ENCODE data around the gene FEZF1.

DNA sequence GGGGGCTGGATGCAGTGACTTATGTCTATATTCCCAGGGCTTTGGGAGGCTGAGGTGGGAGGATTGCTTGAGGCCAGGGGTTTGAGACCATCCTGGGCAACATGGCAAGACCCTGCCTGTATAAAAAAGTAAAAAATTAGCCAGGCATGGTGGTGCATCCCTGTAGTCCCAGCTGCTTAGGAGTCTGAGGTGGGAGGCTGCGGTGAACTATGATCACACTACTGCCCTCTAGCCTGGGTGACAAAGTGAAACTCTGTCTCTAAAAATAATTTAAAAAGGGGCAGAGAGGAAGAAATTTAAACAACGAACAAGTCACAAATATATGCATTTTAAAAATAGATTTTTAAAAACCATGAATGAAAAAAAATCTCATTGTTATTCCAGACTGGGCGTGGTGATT, 46.2 kb upstream of the FEZF1 start:
- TF ChIP-seq, protein P1, sequence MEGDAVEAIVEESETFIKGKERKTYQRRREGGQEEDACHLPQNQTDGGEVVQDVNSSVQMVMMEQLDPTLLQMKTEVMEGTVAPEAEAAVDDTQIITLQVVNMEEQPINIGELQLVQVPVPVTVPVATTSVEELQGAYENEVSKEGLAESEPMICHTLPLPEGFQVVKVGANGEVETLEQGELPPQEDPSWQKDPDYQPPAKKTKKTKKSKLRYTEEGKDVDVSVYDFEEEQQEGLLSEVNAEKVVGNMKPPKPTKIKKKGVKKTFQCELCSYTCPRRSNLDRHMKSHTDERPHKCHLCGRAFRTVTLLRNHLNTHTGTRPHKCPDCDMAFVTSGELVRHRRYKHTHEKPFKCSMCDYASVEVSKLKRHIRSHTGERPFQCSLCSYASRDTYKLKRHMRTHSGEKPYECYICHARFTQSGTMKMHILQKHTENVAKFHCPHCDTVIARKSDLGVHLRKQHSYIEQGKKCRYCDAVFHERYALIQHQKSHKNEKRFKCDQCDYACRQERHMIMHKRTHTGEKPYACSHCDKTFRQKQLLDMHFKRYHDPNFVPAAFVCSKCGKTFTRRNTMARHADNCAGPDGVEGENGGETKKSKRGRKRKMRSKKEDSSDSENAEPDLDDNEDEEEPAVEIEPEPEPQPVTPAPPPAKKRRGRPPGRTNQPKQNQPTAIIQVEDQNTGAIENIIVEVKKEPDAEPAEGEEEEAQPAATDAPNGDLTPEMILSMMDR (IDR thresholded peaks at IDR 0.05) = no peak
- TF ChIP-seq POLR2A (IDR thresholded peaks at IDR 0.05) = no peak
